Gastroesophageal sphincter (tissue), 3 donors: Measurements from ENCODE around the gene KIAA0930.

Experiments
- POLR2A ChIP-seq, 2 donors: fragments of 450-650 bp; IDR thresholded peaks; one replicate each; pipeline ENCODE4 v1.6.1; 2017; ENCODE audit warnings: antibody characterized with exemption in 2 of 2, mild to moderate bottlenecking in 2 of 2, moderate library complexity in 1 of 2
- TF ChIP-seq, protein P1 (sequence below), 4 experiments: fragments of 200-600 bp in 2 of 4; fragments of 450-650 bp in 2 of 4; sonication (generic) in 1 of 4; IDR thresholded peaks; one replicate each; pipeline ENCODE4 v1.5.1; 2017 to 2019; ENCODE audit warnings: antibody characterized with exemption in 4 of 4, mild to moderate bottlenecking in 2 of 4, moderate library complexity in 2 of 4

DNA sequence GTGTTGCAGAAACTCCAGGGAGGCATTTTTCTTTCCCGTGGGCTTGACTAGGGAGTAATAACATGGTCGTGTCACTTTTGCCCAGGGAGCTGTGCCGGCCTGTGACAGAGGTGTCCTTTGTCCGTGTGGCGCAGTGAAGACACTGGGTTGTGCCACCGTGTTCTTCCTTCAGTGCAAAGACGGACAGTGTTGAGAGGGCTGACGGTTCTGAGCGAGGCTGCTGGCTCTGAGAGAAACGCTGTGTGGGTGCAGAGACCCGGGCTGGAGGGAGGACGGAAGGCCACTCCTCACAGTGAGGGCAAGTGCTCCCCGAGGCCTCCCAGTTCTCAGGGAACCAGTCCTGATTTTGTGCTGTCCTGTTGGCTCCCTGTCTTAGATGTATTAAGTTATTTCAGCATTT is 56.7 kb downstream of the KIAA0930 start:
- no peak for TF ChIP-seq POLR2A (IDR thresholded peaks at IDR 0.05)
- TF ChIP-seq, protein P1, sequence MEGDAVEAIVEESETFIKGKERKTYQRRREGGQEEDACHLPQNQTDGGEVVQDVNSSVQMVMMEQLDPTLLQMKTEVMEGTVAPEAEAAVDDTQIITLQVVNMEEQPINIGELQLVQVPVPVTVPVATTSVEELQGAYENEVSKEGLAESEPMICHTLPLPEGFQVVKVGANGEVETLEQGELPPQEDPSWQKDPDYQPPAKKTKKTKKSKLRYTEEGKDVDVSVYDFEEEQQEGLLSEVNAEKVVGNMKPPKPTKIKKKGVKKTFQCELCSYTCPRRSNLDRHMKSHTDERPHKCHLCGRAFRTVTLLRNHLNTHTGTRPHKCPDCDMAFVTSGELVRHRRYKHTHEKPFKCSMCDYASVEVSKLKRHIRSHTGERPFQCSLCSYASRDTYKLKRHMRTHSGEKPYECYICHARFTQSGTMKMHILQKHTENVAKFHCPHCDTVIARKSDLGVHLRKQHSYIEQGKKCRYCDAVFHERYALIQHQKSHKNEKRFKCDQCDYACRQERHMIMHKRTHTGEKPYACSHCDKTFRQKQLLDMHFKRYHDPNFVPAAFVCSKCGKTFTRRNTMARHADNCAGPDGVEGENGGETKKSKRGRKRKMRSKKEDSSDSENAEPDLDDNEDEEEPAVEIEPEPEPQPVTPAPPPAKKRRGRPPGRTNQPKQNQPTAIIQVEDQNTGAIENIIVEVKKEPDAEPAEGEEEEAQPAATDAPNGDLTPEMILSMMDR (IDR thresholded peaks at IDR 0.05) = no peak
